ENCODE measurements around the gene MTOR.

GRCh38 chr1:11285883-11286734, 23.8 kb upstream of the MTOR start:
- TF ChIP-seq CTCF (IDR thresholded peaks at IDR 0.05) = no peak
- TF ChIP-seq POLR2A (IDR thresholded peaks at IDR 0.05) = no peak
- TF ChIP-seq EP300 (IDR thresholded peaks at IDR 0.05) = no peak
